ENCODE measurements around the gene PRSS21. TPM values are rescaled to one million over a fixed set of nuclear protein-coding genes. Genes with fewer than 3 reads are reported as not detected.

Gene PRSS21
- total and polyA plus RNA-seq, 5 experiments from 2014 or later, result 1.5 to 14.7 (median 2.9) TPM

DNA sequence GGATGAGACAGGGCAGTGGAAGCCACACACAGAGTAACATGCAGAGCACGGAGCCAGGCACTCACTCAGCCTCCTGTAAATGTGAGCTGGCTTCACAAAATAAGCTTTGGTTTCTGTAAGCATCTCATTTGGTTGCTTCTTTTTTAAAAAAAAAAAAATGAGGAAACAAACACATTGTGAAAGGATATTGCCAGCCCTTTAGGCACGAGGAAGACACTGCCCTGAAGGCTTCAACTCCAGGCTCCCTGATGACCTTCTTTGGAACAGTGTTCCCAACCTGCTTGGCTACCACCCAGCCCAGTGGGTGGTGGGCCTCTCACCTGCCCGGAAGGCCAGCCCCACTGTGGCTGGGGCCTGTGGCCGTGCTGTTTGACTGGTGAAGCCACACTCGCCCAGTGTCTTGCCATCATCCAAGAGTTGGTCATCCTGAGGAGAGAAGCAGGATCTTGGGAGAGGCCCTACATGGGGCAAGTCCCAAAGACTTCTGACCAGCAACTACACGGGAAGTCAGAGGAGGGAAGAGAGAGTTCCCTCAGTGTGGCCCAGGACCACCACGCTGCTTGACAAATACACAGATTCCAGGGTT, 41.8 kb upstream of the PRSS21 start:
- ATAC-seq (no peak), DNase-seq (no peak)
- POLR2A ChIA-PET, result interaction anchor here (1.0 to 8.2 kb wide), 5 partner anchors 9 to 93 kb away, joined by 3 to 128 read pairs (median 6); partner anchors contain the start of genes KCTD5 and SRRM2
- Mint-ChIP-seq H3K9me3 (no peaks in the 10 kb centered on the region), H3K36me3 (peaks cover 0 to 44% (median 5%) of the 10 kb centered on the region in 3 donors), H3K27ac (peak overlapping the region in 9 of 10 donors; percentile 17 to 96 (median 70)), H3K4me1 (peaks cover 28 to 63% (median 51%) of the 10 kb centered on the region in 4 donors), H3K4me3 (peak overlapping the region; percentile 39 to 97 (median 90)), H3K27me3 (no peaks in the 10 kb centered on the region)

DNA sequence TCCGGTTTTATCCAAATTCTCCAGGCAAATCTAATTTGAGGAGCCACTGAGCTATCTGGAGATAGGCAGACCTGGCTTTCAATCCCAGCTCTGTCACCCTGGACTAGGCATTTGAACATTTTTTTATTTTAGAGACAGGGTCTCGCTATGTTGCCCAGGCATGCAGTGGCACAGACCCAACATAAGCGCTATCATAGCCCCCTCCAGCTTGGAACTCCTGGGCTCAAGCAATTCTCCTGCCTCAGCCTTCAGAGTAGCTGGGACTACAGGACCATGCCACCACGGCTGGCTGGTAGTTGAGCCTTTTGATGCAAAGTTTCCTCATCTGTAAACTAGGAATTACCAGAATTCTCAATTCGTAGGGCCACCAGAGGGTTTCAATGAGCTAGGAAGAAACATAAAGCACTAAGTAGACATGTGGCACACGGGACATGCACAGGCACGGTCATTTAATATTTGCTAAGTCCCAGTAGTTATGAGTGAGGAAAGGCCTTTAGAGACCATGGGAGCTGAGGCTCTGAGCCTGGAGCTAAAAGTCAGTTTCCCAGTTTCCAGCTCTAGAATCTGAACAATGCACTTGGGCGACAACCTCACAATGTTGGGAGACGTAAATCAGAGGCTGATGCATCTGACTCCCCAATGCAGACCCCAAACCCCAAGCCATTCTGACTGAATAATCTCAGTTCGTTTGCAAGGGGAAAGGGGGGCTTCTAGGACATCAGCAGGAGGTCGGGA, 41.1 kb upstream of the PRSS21 start:
- ATAC-seq (no peak), DNase-seq (peak in 1 of 10 donors; percentile 6)
- Mint-ChIP-seq H3K9me3 (no peaks in the 10 kb centered on the region), H3K4me1 (peaks cover 28 to 65% (median 52%) of the 10 kb centered on the region in 4 donors), H3K4me3 (peak overlapping the region; percentile 84 to 97 (median 91)), H3K27me3 (no peaks in the 10 kb centered on the region), H3K27ac (peak overlapping the region; percentile 70 to 96 (median 92)), H3K36me3 (peaks cover 0 to 37% (median 5%) of the 10 kb centered on the region in 3 donors)
- POLR2A ChIA-PET, result interaction anchor here (1.3 to 8.2 kb wide), 6 partner anchors 10 to 94 kb away, joined by 3 to 128 read pairs (median 8); partner anchors contain the start of genes KCTD5 and SRRM2

- H3K4me1 Mint-ChIP-seq, result peaks cover 27 to 62% (median 50%) of the 10 kb centered on the region in 4 donors
- H3K4me3 Mint-ChIP-seq, result peak overlapping the region; percentile 84 to 97 (median 91)
- POLR2A ChIA-PET, result interaction anchor here (1.3 to 8.2 kb wide), 12 partner anchors 9 to 244 kb away, joined by 3 to 128 read pairs (median 8); partner anchors contain the start of genes FLYWCH1, KCTD5 and SRRM2
- H3K36me3 Mint-ChIP-seq, result peaks cover 0 to 30% (median 5%) of the 10 kb centered on the region in 3 donors
- no peaks in the 10 kb centered on the region for H3K27me3 Mint-ChIP-seq
- DNase-seq (peak in 5 of 10 donors; percentile 22 to 66 (median 33)), ATAC-seq (peak; percentile 28 to 43)
- peak overlapping the region; percentile 88 to 96 (median 92) for H3K27ac Mint-ChIP-seq
- no peaks in the 10 kb centered on the region for H3K9me3 Mint-ChIP-seq
These were observed 40.4 kb upstream of the PRSS21 start for GRCh38 chr16:2776500-2777139.

DNA sequence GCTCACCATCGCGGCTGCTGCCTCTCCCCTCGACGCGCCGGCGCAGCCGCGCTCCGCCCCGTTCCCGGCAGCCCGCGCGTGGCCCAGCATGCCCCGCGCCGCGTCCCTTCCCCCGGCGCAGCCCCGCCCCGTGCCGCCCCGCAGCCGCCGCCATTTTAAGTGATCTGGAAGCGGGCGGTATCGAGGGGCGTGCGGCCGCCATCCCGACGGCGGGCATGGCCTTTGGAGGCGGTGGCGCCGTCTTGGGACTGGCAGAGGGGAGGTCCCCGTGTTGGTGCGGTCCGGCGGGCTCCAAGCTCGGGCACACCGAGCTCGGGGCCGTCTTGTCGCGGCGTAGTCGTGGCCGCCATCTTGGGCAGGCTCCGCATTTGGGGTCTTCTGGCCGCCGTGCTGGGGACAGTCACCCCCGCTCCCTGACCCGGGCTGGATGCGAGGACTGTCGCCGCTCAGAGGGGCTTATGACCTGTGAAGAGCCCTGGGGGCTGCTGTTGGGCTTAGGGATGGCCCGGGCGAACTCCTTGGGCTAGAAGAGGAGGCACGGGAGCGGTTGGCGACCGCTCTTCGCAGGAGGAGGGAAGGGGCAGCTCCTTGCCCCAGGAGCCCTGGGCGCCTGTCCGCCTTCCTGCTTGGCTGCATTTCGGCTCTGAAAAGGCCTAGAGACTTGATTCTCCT, 39.7 kb upstream of the PRSS21 start, which contains the start of gene ELOB:
ELOB (minus strand) TSS at position 50 of the 672 bp plus-strand sequence; CDS start at position 9, 41 bp downstream.
- POLR2A ChIA-PET, result interaction anchor here (1.0 to 8.2 kb wide), 18 partner anchors 8 to 813 kb away, joined by 3 to 128 read pairs (median 6); partner anchors contain the start of genes FLYWCH1, FLYWCH2, HCFC1R1 and KCTD5
- DNase-seq (peak; percentile 81 to 93 (median 88)), ATAC-seq (peak; percentile 82 to 89)
- H3K4me3 Mint-ChIP-seq, result peak within 1 kb of the TSS; percentile 89 to 97 (median 96)
- no peaks in the 10 kb centered on the region for H3K27me3 Mint-ChIP-seq
- H3K9me3 Mint-ChIP-seq, result no peaks in the 10 kb centered on the region
- H3K27ac Mint-ChIP-seq, result peak within 1 kb of the TSS; percentile 96 to 99 (median 99)
- H3K36me3 Mint-ChIP-seq, result peaks cover 0 to 23% (median 3%) of the 10 kb centered on the region in 3 donors
- H3K4me1 Mint-ChIP-seq, result peaks cover 23 to 58% (median 48%) of the 10 kb centered on the region in 4 donors

- H3K36me3 Mint-ChIP-seq, result peaks cover 0 to 17% (median 0%) of the 10 kb centered on the region in 3 donors
- H3K4me3 Mint-ChIP-seq, result peak overlapping the region; percentile 89 to 97 (median 96)
- DNase-seq (peak in 8 of 10 donors; percentile 35 to 74 (median 49)), ATAC-seq (peak; percentile 39 to 45)
- H3K4me1 Mint-ChIP-seq, result peaks cover 20 to 54% (median 43%) of the 10 kb centered on the region in 4 donors
- peak overlapping the region; percentile 96 to 99 (median 99) for H3K27ac Mint-ChIP-seq
- no peaks in the 10 kb centered on the region for H3K27me3 Mint-ChIP-seq
- POLR2A ChIA-PET, result interaction anchor here (0.6 to 8.2 kb wide), 20 partner anchors 7 to 973 kb away, joined by 3 to 128 read pairs (median 5); partner anchors contain the start of genes FLYWCH1, FLYWCH2, HCFC1R1 and KCTD5
- H3K9me3 Mint-ChIP-seq, result no peaks in the 10 kb centered on the region
These were observed 39.0 kb upstream of the PRSS21 start for GRCh38 chr16:2777903-2778629.

- Mint-ChIP-seq H3K27ac (peak overlapping the region; percentile 96 to 99 (median 99)), H3K4me1 (peaks cover 20 to 54% (median 42%) of the 10 kb centered on the region in 4 donors), H3K4me3 (peak overlapping the region; percentile 89 to 97 (median 96)), H3K27me3 (no peaks in the 10 kb centered on the region), H3K9me3 (no peaks in the 10 kb centered on the region), H3K36me3 (peaks cover 0 to 16% (median 0%) of the 10 kb centered on the region in 3 donors)
- DNase-seq (no peak), ATAC-seq (no peak)
- POLR2A ChIA-PET, result interaction anchor here (0.6 to 8.2 kb wide), 18 partner anchors 9 to 974 kb away, joined by 3 to 128 read pairs (median 5); partner anchors contain the start of genes FLYWCH1, FLYWCH2, HCFC1R1 and KCTD5
These were observed 38.4 kb upstream of the PRSS21 start for GRCh38 chr16:2778630-2778958.

- peak overlapping the region; percentile 96 to 99 (median 99) for H3K27ac Mint-ChIP-seq
- POLR2A ChIA-PET, result interaction anchor here (0.6 to 8.2 kb wide), 8 partner anchors 12 to 247 kb away, joined by 3 to 128 read pairs (median 9); partner anchors contain the start of gene SRRM2
- ATAC-seq (no peak), DNase-seq (peak in 1 of 10 donors; percentile 45)
- H3K36me3 Mint-ChIP-seq, result peaks cover 0 to 10% (median 0%) of the 10 kb centered on the region in 3 donors
- H3K4me1 Mint-ChIP-seq, result peaks cover 20 to 48% (median 39%) of the 10 kb centered on the region in 4 donors
- peak overlapping the region in 8 of 10 donors; percentile 4 to 97 (median 95) for H3K4me3 Mint-ChIP-seq
- H3K9me3 Mint-ChIP-seq, result no peaks in the 10 kb centered on the region
- no peaks in the 10 kb centered on the region for H3K27me3 Mint-ChIP-seq
These were observed 37.7 kb upstream of the PRSS21 start for GRCh38 chr16:2779151-2779920.

DNA sequence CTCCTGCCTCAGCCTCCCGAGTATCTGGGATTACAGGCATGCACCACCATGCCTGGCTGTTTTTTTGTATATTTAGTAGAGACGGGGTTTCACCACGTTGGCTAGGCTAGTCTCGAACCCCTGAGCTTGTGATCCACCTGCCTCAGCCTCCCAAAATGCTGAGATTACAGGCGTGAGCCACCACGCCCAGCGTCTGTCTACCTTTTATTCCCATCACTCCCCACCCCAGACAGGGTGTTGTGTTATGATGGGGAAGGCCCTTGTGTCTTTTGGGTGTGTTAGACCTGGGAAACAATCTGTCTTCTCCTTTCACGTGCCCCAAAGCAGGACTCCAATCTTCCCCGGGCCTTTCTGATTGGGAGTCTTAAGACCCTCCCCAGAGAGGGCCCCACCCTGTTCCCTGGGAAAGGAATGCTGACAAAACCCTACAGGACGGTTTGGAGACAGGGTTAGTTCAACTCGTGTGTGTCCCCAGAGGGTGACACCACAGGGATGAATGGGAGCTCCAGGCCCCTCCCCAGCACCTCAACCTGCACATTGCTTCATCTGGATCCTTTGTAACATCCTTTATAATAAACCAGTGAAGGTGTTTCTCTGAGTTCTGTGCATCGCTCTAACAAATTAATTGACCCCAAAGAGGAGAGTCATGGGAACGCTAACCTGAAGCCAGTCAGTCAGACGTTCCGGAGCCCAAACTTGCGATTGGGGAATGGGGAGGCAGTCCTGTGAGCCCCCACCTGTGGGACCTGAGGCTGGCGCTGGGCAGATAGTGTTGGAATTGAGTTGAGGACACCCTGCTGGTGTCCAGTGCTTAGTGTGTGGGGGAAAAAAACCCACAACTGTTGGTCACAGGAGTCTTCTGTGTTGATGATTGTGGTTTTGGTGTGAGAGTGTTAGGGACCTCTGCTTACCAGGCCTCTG, 36.8 kb upstream of the PRSS21 start:
- POLR2A ChIA-PET, result interaction anchor here (0.6 to 8.2 kb wide), 2 partner anchors 27 to 33 kb away, joined by 5 to 128 read pairs; partner anchors contain the start of gene SRRM2
- peaks cover 0 to 3% (median 0%) of the 10 kb centered on the region in 3 donors for H3K36me3 Mint-ChIP-seq
- H3K4me3 Mint-ChIP-seq, result peak overlapping the region in 5 of 10 donors; percentile 26 to 75 (median 60)
- ATAC-seq (no peak), DNase-seq (peak in 1 of 10 donors; percentile 45)
- H3K4me1 Mint-ChIP-seq, result peaks cover 23 to 43% (median 41%) of the 10 kb centered on the region in 4 donors
- H3K9me3 Mint-ChIP-seq, result no peaks in the 10 kb centered on the region
- no peaks in the 10 kb centered on the region for H3K27me3 Mint-ChIP-seq
- peak overlapping the region; percentile 53 to 99 (median 92) for H3K27ac Mint-ChIP-seq

DNA sequence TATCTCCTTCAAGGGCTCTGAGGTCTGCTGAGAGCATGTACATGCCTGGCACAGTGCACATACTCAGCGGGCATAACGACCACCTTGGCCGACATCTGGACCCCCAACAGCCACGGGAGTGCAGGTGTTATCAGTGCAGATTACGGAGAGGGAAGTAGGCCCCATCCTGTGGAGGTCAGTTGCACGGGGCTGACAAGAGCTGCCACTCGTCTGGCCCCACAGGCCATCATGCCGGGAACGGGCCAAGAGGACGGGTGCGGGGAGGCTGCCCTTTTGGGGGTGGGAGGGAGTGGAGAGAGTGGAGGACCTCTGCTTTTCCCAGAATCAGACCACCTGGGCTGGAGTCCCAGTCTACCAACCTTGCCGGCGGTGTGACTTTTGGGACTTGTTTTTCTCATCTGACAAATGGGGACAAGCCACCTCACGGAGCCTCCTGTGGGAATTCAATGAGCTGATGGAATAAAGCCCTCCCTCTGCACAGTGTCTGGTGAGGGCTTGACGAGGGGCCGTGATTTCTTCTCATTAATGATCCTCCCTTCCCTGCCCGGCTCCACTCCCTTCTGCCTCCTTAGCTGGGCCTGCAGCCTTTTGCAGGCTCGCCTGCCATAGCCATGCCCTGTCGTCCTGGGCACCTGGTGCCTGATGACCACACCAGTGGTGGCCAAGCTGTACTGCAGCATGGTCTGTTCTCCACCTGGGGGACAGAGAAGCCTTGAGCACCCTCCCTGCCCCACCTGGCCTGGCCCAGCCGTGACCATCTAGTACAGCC, 34.3 kb upstream of the PRSS21 start:
- POLR2A ChIA-PET, result interaction anchor here (0.5 to 4.7 kb wide), 3 partner anchors 30 to 1146 kb away, joined by 3 to 30 read pairs (median 6); partner anchors contain the start of gene SRRM2
- peaks cover 18 to 39% (median 33%) of the 10 kb centered on the region in 4 donors for H3K4me1 Mint-ChIP-seq
- no peak for ATAC-seq
- peak overlapping the region in 1 of 10 donors; percentile 23 for H3K4me3 Mint-ChIP-seq
- no peaks in the 10 kb centered on the region for H3K36me3 Mint-ChIP-seq
- no peaks in the 10 kb centered on the region for H3K9me3 Mint-ChIP-seq
- peak overlapping the region in 5 of 10 donors; percentile 24 to 78 (median 57) for H3K27ac Mint-ChIP-seq
- peak in 1 of 10 donors; percentile 43 for DNase-seq
- no peaks in the 10 kb centered on the region for H3K27me3 Mint-ChIP-seq
